ENCODE data around the gene KIR3DL3. TPM values are rescaled to one million over a fixed set of nuclear protein-coding genes. Genes with fewer than 3 reads are reported as not detected.
"Not testable (repeated sequence)": the region's sequence is repeated elsewhere in the genome, so short reads cannot be mapped to it uniquely, and the experiment has no call there.

KIR3DL3 gene
- total RNA-seq, 1 donor from 2014 or later = not detected

DNA sequence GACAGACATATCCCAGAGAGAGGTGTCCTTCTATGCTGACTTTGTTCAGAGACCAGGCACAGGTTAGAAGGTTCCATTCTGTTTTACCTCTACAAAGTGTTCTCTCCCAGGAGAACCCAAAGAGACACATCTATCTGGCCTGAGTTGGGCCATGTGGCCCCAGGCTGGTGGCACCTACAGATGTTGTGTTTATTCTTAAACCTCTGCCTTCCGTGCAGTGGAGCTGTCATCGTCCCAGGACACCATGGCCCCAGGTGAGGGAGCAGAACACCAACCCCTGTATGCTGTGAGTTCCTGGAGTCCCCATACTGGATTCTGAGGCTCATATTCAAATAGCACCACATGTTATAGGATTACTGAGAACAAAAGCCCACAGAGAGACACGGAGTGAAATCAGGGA, 3.9 kb downstream of the KIR3DL3 start:
- DNase-seq (no peak), ATAC-seq (no peak)
- intact Hi-C loops (cut with micrococcal nuclease) = no loop called here

DNA sequence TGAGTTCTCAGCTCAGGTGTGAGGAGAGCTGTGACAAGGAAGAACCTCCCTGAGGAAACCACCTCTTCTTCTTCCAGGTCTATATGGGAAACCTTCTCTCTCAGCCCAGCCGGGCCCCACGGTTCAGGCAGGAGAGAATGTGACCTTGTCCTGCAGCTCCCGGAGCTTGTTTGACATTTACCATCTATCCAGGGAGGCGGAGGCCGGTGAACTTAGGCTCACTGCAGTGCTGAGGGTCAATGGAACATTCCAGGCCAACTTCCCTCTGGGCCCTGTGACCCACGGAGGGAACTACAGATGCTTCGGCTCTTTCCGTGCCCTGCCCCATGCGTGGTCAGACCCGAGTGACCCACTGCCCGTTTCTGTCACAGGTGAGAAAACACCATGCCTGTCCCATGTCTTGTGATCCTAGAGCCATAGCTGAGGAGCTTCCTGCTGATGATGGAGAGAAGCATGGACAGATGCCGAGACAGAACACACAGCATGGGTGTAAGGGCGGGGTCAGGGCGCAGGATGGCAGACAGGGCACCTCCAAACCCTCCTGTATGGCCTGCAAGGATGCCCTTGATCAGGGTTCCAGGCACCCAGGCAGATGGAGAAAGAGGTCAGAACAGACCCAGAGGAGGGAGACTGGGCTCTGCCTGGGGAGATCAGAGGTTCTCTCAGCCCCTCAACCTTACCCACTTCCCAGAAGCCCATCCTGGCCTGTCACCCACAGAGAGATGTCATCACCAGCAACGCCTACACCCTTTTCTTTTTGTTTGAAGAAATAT, 5.4 kb downstream of the KIR3DL3 start:
- ATAC-seq (no peak), DNase-seq (no peak)
- intact Hi-C loops (cut with micrococcal nuclease) = no loop called here

GRCh38 chr19:54731191-54731590, 6.9 kb downstream of the KIR3DL3 start:
- DNase-seq (no peak), ATAC-seq (no peak)
- intact Hi-C loops (cut with micrococcal nuclease) = no loop called here

DNA sequence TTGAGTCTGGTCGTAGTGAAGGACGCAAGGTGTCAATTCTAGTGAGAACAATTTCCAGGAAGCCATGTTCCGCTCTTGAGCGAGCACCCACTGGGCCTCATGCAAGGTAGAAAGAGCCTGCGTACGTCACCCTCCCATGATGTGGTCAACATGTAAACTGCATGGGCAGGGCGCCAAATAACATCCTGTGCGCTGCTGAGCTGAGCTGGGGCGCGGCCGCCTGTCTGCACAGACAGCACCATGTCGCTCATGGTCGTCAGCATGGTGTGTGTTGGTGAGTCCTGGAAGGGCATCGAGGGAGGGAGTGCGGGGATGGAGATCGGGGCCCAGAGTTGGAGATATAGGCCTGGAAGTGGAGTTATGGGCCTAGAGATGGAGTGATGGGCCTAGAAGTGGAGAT, 14.1 kb downstream of the KIR3DL3 start, which contains the start of gene KIR2DL3:
KIR2DL3 (plus strand) TSS at position 208 of the 400 bp plus-strand sequence; CDS start at position 241, 33 bp downstream.
- ATAC-seq; DNase-seq; intact Hi-C loops (cut with micrococcal nuclease): not testable (repeated sequence)

GRCh38 chr19:54738715-54739114, 14.5 kb downstream of the KIR3DL3 start:
- intact Hi-C loops (cut with micrococcal nuclease) = no loop called here
- no peak for DNase-seq
- no peak for ATAC-seq

GRCh38 chr19:54739587-54740497, 15.6 kb downstream of the KIR3DL3 start:
- intact Hi-C loops (cut with micrococcal nuclease) = no loop called here
- no peak for DNase-seq
- ATAC-seq = no peak

DNA sequence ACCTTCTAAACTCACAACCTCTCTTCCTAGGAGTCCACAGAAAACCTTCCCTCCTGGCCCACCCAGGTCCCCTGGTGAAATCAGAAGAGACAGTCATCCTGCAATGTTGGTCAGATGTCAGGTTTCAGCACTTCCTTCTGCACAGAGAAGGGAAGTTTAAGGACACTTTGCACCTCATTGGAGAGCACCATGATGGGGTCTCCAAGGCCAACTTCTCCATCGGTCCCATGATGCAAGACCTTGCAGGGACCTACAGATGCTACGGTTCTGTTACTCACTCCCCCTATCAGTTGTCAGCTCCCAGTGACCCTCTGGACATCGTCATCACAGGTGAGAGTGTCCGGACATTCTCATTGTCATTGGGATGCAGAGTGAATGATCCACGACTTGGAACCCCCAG, 17.7 kb downstream of the KIR3DL3 start:
- ATAC-seq; intact Hi-C loops (cut with micrococcal nuclease); DNase-seq: not testable (repeated sequence)

DNA sequence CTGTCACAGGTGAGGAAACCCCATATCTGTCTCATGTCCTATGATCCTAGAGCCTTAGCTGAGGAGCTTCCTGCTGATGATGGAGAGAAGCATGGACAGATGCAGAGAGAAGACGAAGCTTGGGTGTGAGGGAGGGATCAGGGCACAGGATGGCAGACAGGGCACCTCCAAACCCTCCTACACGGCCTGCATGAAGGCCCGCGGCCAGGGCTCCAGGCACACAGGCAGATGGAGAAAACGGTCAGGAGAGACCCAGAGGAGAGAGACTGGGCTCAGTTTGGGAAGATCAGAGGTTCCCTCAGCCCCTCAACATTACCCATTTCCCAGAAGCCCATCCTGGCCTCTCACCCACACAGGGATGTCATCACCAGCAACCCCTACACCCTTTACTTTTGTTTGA, 19.8 kb downstream of the KIR3DL3 start:
- intact Hi-C loops (cut with micrococcal nuclease); DNase-seq; ATAC-seq: not testable (repeated sequence)

DNA sequence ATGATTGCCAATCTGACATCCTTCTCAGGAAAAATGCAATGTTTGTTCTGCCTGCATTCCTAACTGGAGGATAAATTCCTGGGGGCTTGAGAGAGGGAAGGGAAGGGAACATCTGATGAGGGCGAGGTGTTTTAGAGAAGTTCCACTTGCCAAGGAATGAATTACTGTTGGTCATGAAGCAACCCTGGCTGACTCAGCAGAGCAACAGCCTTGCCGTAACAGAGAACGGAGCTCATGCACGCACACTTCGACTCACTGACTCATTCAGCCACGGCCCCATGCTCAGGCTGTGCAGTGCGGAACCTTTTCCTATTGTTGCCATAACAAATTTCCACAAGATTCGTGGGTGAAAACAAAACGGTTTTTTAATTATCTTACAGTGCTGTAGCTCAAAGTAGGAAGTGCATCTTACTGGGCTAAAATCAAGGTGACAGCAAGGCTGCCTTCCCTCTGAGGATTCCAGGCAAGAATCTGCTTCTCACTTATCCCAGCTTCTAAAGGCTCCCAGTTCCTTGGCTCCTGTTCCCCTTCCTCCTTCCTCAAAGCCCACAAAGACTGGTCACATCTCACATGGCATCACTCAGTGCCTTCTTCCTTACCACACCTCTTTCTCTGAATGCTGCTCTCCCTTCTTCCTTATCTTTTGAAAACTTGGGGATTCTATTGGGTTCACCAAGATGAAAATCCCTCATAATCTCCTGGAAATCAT, 23.5 kb downstream of the KIR3DL3 start:
- ATAC-seq; DNase-seq; intact Hi-C loops (cut with micrococcal nuclease): not testable (repeated sequence)

DNA sequence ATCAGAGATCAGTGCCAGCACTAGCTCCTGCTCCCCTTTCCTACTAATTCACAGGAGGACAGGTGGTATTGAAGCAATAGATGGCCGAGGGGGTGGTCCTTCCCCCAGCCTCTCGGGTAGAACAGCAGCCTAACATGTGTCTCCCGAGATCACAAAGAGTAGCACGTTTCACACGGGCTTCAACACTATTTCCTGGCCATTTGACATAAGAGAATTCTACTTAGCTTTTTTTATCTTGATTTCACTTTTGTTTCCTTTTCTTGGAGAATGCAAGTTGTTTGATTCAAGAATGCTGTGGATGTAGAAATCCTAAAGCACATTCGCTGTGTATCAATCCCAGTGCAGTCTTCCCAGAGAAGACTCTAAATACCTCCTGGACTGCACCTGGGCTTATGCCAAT, 26.0 kb downstream of the KIR3DL3 start:
- intact Hi-C loops (cut with micrococcal nuclease); ATAC-seq: not testable (repeated sequence)

DNA sequence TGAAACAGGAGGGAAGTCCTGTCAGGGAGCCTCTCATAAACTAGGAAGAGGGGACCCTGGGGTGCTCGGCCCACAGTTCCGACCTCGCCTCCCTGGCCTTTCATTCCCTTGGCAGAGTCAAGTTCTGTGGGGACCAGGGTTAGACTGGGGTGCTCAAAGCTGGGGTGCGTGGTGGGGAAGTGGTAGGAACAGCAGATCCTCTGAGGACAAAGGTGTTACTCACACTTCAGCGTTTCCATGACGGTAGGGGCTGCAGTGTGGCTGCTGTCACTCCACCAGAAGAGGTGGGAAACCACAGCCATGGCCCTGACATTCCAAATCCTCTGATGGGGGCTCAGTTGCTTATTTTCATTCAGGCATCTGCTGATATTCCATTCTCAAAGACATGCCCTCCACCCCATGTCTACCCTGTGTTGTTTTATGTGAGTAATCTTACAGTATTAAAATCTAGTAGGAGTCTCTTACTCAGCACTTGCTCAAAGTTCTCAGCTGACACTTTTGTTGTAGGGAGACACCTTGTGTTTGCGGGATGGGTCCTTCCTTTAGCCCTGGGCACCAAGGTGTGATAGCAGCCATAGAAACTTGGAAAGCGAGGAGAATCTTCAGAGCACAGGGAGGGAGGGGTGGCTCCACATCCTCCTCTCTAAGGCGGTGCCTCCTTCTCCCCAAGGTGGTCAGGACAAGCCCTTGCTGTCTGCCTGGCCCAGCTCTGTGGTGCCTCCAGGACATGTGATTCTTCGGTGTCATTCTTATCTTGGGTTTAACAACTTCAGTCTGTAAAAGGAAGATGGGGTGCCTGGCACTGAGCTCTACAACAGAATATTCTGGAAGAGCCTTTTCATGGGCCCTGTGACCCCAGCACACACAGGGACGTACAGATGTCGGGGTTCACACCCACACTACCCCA, 32.2 kb downstream of the KIR3DL3 start:
- DNase-seq; ATAC-seq; intact Hi-C loops (cut with micrococcal nuclease): not testable (repeated sequence)

More for the DNA sequence above, 26.0 kb downstream of the KIR3DL3 start:
- DNase-seq = not testable (repeated sequence)

DNA sequence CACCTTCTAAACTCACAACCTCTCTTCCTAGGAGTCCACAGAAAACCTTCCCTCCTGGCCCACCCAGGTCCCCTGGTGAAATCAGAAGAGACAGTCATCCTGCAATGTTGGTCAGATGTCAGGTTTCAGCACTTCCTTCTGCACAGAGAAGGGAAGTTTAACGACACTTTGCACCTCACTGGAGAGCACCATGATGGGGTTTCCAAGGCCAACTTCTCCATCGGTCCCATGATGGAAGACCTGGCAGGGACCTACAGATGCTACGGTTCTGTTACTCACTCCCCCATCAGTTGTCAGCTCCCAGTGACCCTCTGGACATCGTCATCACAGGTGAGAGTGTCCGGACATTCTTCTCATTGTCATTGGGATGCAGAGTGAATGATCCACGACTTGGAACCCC, 34.3 kb downstream of the KIR3DL3 start:
- ATAC-seq; intact Hi-C loops (cut with micrococcal nuclease); DNase-seq: not testable (repeated sequence)

DNA sequence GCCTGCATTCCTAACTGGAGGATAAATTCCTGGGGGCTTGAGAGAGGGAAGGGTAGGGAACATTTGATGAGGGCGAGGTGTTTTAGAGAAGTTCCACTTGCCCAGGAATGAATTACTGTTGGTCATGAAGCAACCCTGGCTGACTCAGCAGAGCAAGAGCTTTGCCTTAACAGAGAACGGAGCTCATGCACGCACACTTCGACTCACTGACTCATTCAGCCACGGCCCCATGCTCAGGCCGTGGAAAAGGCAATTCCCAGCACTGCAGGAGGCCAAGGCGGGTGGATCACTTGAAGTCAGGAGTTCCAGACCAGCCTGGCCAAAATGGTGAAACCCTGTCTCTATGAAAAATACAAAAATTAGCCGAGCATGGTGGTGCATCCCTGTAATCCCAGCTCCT, 40.0 kb downstream of the KIR3DL3 start:
- intact Hi-C loops (cut with micrococcal nuclease); DNase-seq; ATAC-seq: not testable (repeated sequence)

- intact Hi-C loops (cut with micrococcal nuclease); ATAC-seq; DNase-seq: not testable (repeated sequence)
Measured at GRCh38 chr19:54766464-54766863, 42.2 kb downstream of the KIR3DL3 start.

- ATAC-seq; intact Hi-C loops (cut with micrococcal nuclease): not testable (repeated sequence)
Measured at GRCh38 chr19:54769646-54770045, 45.4 kb downstream of the KIR3DL3 start, which contains the start of gene KIR2DL1. Gene KIR2DL1 (plus strand): TSS chr19:54769793. CDS start chr19:54769851, 58 bp downstream.

GRCh38 chr19:54770511-54770910, 46.3 kb downstream of the KIR3DL3 start:
- DNase-seq; ATAC-seq; intact Hi-C loops (cut with micrococcal nuclease): not testable (repeated sequence)

More at GRCh38 chr19:54769646-54770045, 45.4 kb downstream of the KIR3DL3 start, which contains the start of gene KIR2DL1:
- DNase-seq = not testable (repeated sequence)

- intact Hi-C loops (cut with micrococcal nuclease); DNase-seq; ATAC-seq: not testable (repeated sequence)
Measured at GRCh38 chr19:54771018-54771960, 47.0 kb downstream of the KIR3DL3 start.
